HepG2 (cell line): Measurements from ENCODE around the gene STARD10. TPM values are rescaled to one million over a fixed set of nuclear protein-coding genes. Genes with fewer than 3 reads are reported as not detected.

Source experiments
- CCDC6 ChIP-seq: sonication (generic); formaldehyde crosslinking; IDR thresholded peaks from 2 replicates; pipeline ENCODE4 v1.8.1; 2022; ENCODE audit warnings: mild to moderate bottlenecking, missing genetic modification reagents, moderate library complexity
- GTF3A ChIP-seq: sonication (generic); formaldehyde crosslinking; conservative IDR thresholded peaks from 2 replicates; pipeline ENCODE4 v1.4.0; 2020; ENCODE audit warnings: mild to moderate bottlenecking, missing genetic modification reagents
- GZF1 ChIP-seq: sonication (generic); formaldehyde crosslinking; IDR thresholded peaks from 2 replicates; pipeline ENCODE4 v1.5.1; 2020; ENCODE audit warnings: mild to moderate bottlenecking, missing genetic modification reagents
- KLF15 ChIP-seq: sonication (generic); formaldehyde crosslinking; IDR thresholded peaks from 2 replicates; pipeline ENCODE4 v1.8.1; 2023; ENCODE audit warnings: borderline replicate concordance, mild to moderate bottlenecking, inconsistent platforms, missing genetic modification reagents, mixed read lengths
- KLF16 ChIP-seq, 2 experiments: sonication (generic) in 1 of 2; formaldehyde crosslinking in 1 of 2; IDR thresholded peaks; 2 replicates each; pipeline versions ENCODE4 v1.6.1 to v1.8.0; 2016 to 2023; ENCODE audit warnings: missing genetic modification reagents in 2 of 2, missing compliant biosample characterization in 1 of 2
- NR2C2 ChIP-seq: sonication (generic); formaldehyde crosslinking; IDR thresholded peaks from 2 replicates; pipeline ENCODE4 v1.4.0; 2020; ENCODE audit warnings: missing genetic modification reagents, mild to moderate bottlenecking, moderate library complexity, borderline replicate concordance
- PHF20 ChIP-seq: sonication (generic); formaldehyde crosslinking; IDR thresholded peaks from 2 replicates; pipeline ENCODE4 v1.5.0; 2020; ENCODE audit warnings: mild to moderate bottlenecking, missing genetic modification reagents
- POLR2AphosphoS5 ChIP-seq: IDR thresholded peaks from 2 replicates; pipeline ENCODE4 v1.6.1; 2012; ENCODE audit warnings: low read depth, low read length
- RAD21 ChIP-seq: fragments of 450-650 bp; formaldehyde crosslinking; IDR thresholded peaks from 2 replicates; pipeline ENCODE4 v1.5.0; 2020; ENCODE audit warnings: mild to moderate bottlenecking
- SMYD3 ChIP-seq: sonication (generic); formaldehyde crosslinking; IDR thresholded peaks from 2 replicates; pipeline ENCODE4 v1.8.1; 2023; ENCODE audit warnings: mild to moderate bottlenecking, missing genetic modification reagents
- SP4 ChIP-seq: sonication (generic); formaldehyde crosslinking; IDR thresholded peaks from 2 replicates; pipeline ENCODE4 v1.8.1; 2023; ENCODE audit warnings: mild to moderate bottlenecking, missing genetic modification reagents
- ZBED4 ChIP-seq: sonication (generic); formaldehyde crosslinking; IDR thresholded peaks from 2 replicates; pipeline ENCODE4 v1.4.0; 2020; ENCODE audit warnings: missing genetic modification reagents, borderline replicate concordance
- ZBTB7B ChIP-seq: sonication (generic); formaldehyde crosslinking; IDR thresholded peaks from 2 replicates; pipeline ENCODE4 v1.4.0; 2020; ENCODE audit warnings: missing genetic modification reagents
- ZHX1 ChIP-seq: sonication (generic); formaldehyde crosslinking; IDR thresholded peaks from 2 replicates; pipeline ENCODE4 v1.8.1; 2022; ENCODE audit warnings: low read depth, mild to moderate bottlenecking, missing genetic modification reagents
- ZNF121 ChIP-seq: sonication (generic); formaldehyde crosslinking; IDR thresholded peaks from 2 replicates; pipeline ENCODE4 v1.5.0; 2020; ENCODE audit warnings: mild to moderate bottlenecking, missing genetic modification reagents
- ZNF496 ChIP-seq: sonication (generic); formaldehyde crosslinking; IDR thresholded peaks from 2 replicates; pipeline ENCODE4 v1.8.1; 2023; ENCODE audit warnings: mild to moderate bottlenecking, moderate library complexity, missing genetic modification reagents; ENCODE audit not compliant: insufficient replicate concordance
- ZNF562 ChIP-seq: sonication (generic); formaldehyde crosslinking; IDR thresholded peaks from 2 replicates; pipeline ENCODE4 v1.8.0; 2022; ENCODE audit warnings: missing genetic modification reagents, borderline replicate concordance
- ZNF607 ChIP-seq: sonication (generic); formaldehyde crosslinking; IDR thresholded peaks from 2 replicates; pipeline ENCODE4 v1.5.1; 2020; ENCODE audit warnings: missing genetic modification reagents, mild to moderate bottlenecking, borderline replicate concordance
- ZNF740 ChIP-seq: sonication (generic); formaldehyde crosslinking; IDR thresholded peaks from 2 replicates; pipeline ENCODE4 v1.4.0; 2020; ENCODE audit warnings: missing genetic modification reagents
- ZNF790 ChIP-seq: sonication (generic); formaldehyde crosslinking; IDR thresholded peaks from 2 replicates; pipeline ENCODE4 v1.8.0; 2022; ENCODE audit warnings: missing genetic modification reagents, mild to moderate bottlenecking, borderline replicate concordance
- ZSCAN22 ChIP-seq: sonication (generic); formaldehyde crosslinking; IDR thresholded peaks from 2 replicates; pipeline ENCODE4 v1.4.0; 2020; ENCODE audit warnings: mild to moderate bottlenecking, missing genetic modification reagents
- ZSCAN30 ChIP-seq: sonication (generic); formaldehyde crosslinking; IDR thresholded peaks from 2 replicates; pipeline ENCODE4 v1.5.0; 2020; ENCODE audit warnings: mild to moderate bottlenecking, missing genetic modification reagents
- polyA plus RNA-seq, 8 experiments: library from polyadenylated mRNA; depleted of rRNA in 3 of 8; stranded (reverse) in 7 of 8; unstranded in 1 of 8; fragments of >200 nt; fragmentation: Illumina TruSeq in 4 of 8; extraction: Trizol in 4 of 8; gene quantifications; 2 replicates each; pipeline versions ENCODE4 v1.2.1 to v1.2.3, GENCODE V29; 2011 to 2016; ENCODE audit warnings: low read depth in 4 of 8, missing spikeins in 1 of 8, mixed read lengths in 1 of 8; ENCODE audit not compliant: insufficient read depth in 1 of 8
- total RNA-seq, 5 experiments: library from RNA; depleted of rRNA; stranded (reverse); fragments of >200 nt; fragmentation: Illumina TruSeq; extraction: Trizol; gene quantifications; 2 replicates each; pipeline ENCODE4 v1.2.3, GENCODE V29; 2016; ENCODE audit warnings: low read depth in 1 of 5

The STARD10 gene
- total and polyA plus RNA-seq, 2 of the 13 experiments (the other 11 are each of a cell fraction or from before 2014, with no cell fraction given), result 260 to 341 TPM

GRCh38 chr11:72752088-72752914, 41.5 kb downstream of the STARD10 start, which contains the start of gene ARAP1 (continued):
- TF ChIP-seq ZBED4 (CRISPR knock-in tag) (peak; percentile 70; the same call in 1 of the 2 replicates), KLF16 (CRISPR knock-in tag; IDR thresholded peaks at IDR 0.05) (peak in 1 of 2 experiments; percentile 47; a peak in 1 of 4 replicates), CCDC6 (CRISPR knock-in tag) (peak; percentile 62; the same call in 1 of the 2 replicates), PHF20 (CRISPR knock-in tag) (peak; percentile 51; the same call in 1 of the 2 replicates), ZNF607 (CRISPR knock-in tag) (peak; percentile 47; the same call in 1 of the 2 replicates), NR2C2 (0 out of 2 replicates have a peak, but pooled peaks have one; percentile 15), ZNF562 (CRISPR knock-in tag) (no peak), ZNF121 (CRISPR knock-in tag) (peak; percentile 31; the same call in 1 of the 2 replicates), POLR2AphosphoS5 (peak; percentile 36; the same call in 1 of the 2 replicates), RAD21 (CRISPR knock-in tag) (peak; percentile 27; the same call in 1 of the 2 replicates), ZNF790 (no peak), ZSCAN30 (0 out of 2 replicates have a peak, but pooled peaks have one; percentile 26), SMYD3 (0 out of 2 replicates have a peak, but pooled peaks have one; percentile 34), ZNF740 (CRISPR knock-in tag) (peak; percentile 56; the same call in 1 of the 2 replicates), ZHX1 (CRISPR knock-in tag) (no peak), SP4 (CRISPR knock-in tag) (peak; percentile 69), ZBTB7B (CRISPR knock-in tag) (peak; percentile 37; the same call in 1 of the 2 replicates), KLF15 (CRISPR knock-in tag) (no peak), ZNF496 (CRISPR knock-in tag) (no peak), GTF3A (CRISPR knock-in tag) (no peak), GZF1 (CRISPR knock-in tag) (0 out of 2 replicates have a peak, but pooled peaks have one; percentile 27), ZSCAN22 (CRISPR knock-in tag) (no peak)
